Upper lobe of left lung (tissue), 6 donors: Measurements from ENCODE around the gene MCOLN3. TPM values are rescaled to one million over a fixed set of nuclear protein-coding genes. Genes with fewer than 3 reads are reported as not detected.

Source experiments
- ATAC-seq, 2 donors: fragments of 200-7000 bp; cut with Tn5 transposase; one replicate each; pipeline ENCODE4 v1.9.1; 2022; ENCODE audit warnings: mild to moderate bottlenecking in 2 of 2, moderate library complexity in 2 of 2; ENCODE audit not compliant: low FRiP score in 2 of 2
- DNase-seq, 2 donors: peaks; one replicate each; pipeline ENCODE4 v3.0.0-alpha.2; 2019 to 2020
- H3K27ac ChIP-seq, 4 donors: fragments of 200-600 bp; sonication (generic); one replicate each; pipeline ENCODE4 v1.5.1; 2016 to 2019
- H3K27me3 ChIP-seq, 4 donors: fragments of 200-600 bp; sonication (generic); one replicate each; pipeline ENCODE4 v1.5.1; 2017 to 2019
- H3K36me3 ChIP-seq, 4 donors: fragments of 200-600 bp; sonication (generic); one replicate each; pipeline ENCODE4 v1.5.1; 2016 to 2019
- H3K4me1 ChIP-seq, 4 donors: fragments of 200-600 bp; sonication (generic); one replicate each; pipeline ENCODE4 v1.5.1; 2018 to 2019
- H3K4me3 ChIP-seq, 4 donors: fragments of 200-600 bp; sonication (generic); one replicate each; pipeline ENCODE4 v1.5.1; 2017 to 2019; ENCODE audit warnings: mild to moderate bottlenecking in 2 of 4, moderate library complexity in 1 of 4
- H3K9me3 ChIP-seq, 4 donors: fragments of 200-600 bp; sonication (generic); one replicate each; pipeline ENCODE4 v1.5.1; 2018 to 2019
- CTCF ChIP-seq, 6 experiments: fragments of 450-650 bp in 4 of 6; fragments of 200-600 bp in 2 of 6; sonication (generic) in 2 of 6; IDR thresholded peaks; one replicate each; pipeline ENCODE4 v1.5.1; 2016 to 2019; ENCODE audit warnings: antibody characterized with exemption in 6 of 6
- EP300 ChIP-seq, 4 donors: sonication (generic); formaldehyde crosslinking; IDR thresholded peaks; one replicate each; pipeline ENCODE4 v1.5.1; 2017; ENCODE audit warnings: antibody characterized with exemption in 4 of 4, control low read depth in 2 of 4
- POLR2A ChIP-seq, 4 donors: fragments of 450-650 bp; IDR thresholded peaks; one replicate each; pipeline ENCODE4 v1.5.1; 2016 to 2017; ENCODE audit warnings: antibody characterized with exemption in 4 of 4, mild to moderate bottlenecking in 2 of 4
- POLR2AphosphoS5 ChIP-seq, 2 donors: sonication (generic); formaldehyde crosslinking; IDR thresholded peaks; one replicate each; pipeline ENCODE4 v1.5.1; 2017; ENCODE audit warnings: antibody characterized with exemption in 2 of 2
- WGBS, 2 donors: methylation state at CpG; one replicate each; pipeline ENCODE4 v1.1.5; 2017 to 2018; 5-methylcytosine and 5-hydroxymethylcytosine counted together
- total RNA-seq, 6 donors: library from RNA; depleted of rRNA in 4 of 6; stranded (reverse); fragments of >200 nt in 4 of 6; gene quantifications; one replicate each; pipeline versions ENCODE4 v1.1.0 to v1.2.1, GENCODE V29; 2016 to 2021
- donor health status: DM: no; HTN: no; CAD: no; lungs with moderate emphysema.
- donor health status: DM: no; HTN: yes; CAD: no; lungs with severe emphysema.

MCOLN3 gene
- total RNA-seq, 6 donors from 2014 or later: 5.5 to 18.9 (median 5.8) TPM

GRCh38 chr1:84973498-84974334 is 74.6 kb downstream of the MCOLN3 start:
- 68 to 77% methylated on average over 6 to 7 of the region's 7 CpGs for WGBS, 2 donors
- no peak for DNase-seq
- no peaks in the 10 kb centered on the region for H3K4me1 ChIP-seq

DNA sequence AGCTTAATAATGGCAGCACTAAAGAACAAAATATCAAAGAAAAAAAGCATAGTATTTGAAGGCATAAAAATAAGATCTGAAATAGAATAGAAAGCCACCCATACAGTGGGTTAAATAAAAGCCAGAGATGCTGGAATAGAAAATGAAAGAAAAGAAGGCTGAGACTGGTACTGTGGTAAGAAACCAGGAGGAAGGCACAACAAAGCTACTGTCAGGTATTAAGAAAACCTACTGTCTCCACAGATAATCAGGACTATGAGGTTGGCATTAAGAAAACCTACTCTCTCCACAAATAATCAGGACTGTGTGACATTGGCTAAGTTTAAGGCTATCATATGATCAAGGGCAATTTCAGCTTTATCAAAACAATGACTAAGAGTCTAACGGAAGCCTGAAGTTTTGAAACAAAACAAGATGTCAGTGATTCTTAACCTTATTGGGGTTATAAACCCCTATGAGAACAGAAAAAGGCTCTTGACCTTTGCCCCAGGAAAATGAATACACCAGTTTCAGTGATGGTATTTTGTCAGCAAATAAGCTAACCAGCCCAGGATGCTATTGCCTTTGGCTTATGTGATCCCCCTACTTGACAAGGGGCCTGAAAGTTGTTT is 75.8 kb downstream of the MCOLN3 start:
- no peaks in the 10 kb centered on the region for H3K27me3 ChIP-seq
- TF ChIP-seq EP300 (IDR thresholded peaks at IDR 0.05) (no peak), CTCF (IDR thresholded peaks at IDR 0.05) (no peak), POLR2AphosphoS5 (IDR thresholded peaks at IDR 0.05) (no peak), POLR2A (IDR thresholded peaks at IDR 0.05) (no peak)
- H3K36me3 ChIP-seq: no peaks in the 10 kb centered on the region
- no peak for DNase-seq
- H3K4me1 ChIP-seq: no peaks in the 10 kb centered on the region
- ATAC-seq: no peak
- no peaks in the 10 kb centered on the region for H3K9me3 ChIP-seq
- no peak overlapping the region for H3K27ac ChIP-seq
- H3K4me3 ChIP-seq: no peak overlapping the region
- 53 to 65% methylated on average over 1 of the region's 1 CpG for WGBS, 2 donors

More at GRCh38 chr1:84973498-84974334, 74.6 kb downstream of the MCOLN3 start:
- H3K9me3 ChIP-seq: no peaks in the 10 kb centered on the region
- H3K4me3 ChIP-seq: no peak overlapping the region
- no peak for ATAC-seq
- no peaks in the 10 kb centered on the region for H3K36me3 ChIP-seq
- H3K27ac ChIP-seq: no peak overlapping the region
- H3K27me3 ChIP-seq: no peaks in the 10 kb centered on the region
- no peak for TF ChIP-seq CTCF (IDR thresholded peaks at IDR 0.05)
- no peak for TF ChIP-seq EP300 (IDR thresholded peaks at IDR 0.05)
- no peak for TF ChIP-seq POLR2AphosphoS5 (IDR thresholded peaks at IDR 0.05)
- no peak for TF ChIP-seq POLR2A (IDR thresholded peaks at IDR 0.05)

- no peak for TF ChIP-seq CTCF (IDR thresholded peaks at IDR 0.05)
- no peak for TF ChIP-seq POLR2AphosphoS5 (IDR thresholded peaks at IDR 0.05)
- TF ChIP-seq POLR2A (IDR thresholded peaks at IDR 0.05): no peak
- no peak for TF ChIP-seq EP300 (IDR thresholded peaks at IDR 0.05)
- ATAC-seq (no peak), DNase-seq (no peak)
- H3K27ac ChIP-seq: no peak overlapping the region
- H3K4me3 ChIP-seq: no peak overlapping the region
- H3K4me1 ChIP-seq: no peaks in the 10 kb centered on the region
- no peaks in the 10 kb centered on the region for H3K9me3 ChIP-seq
- 79 to 88% methylated on average over 2 of the region's 2 CpGs for WGBS, 2 donors
- H3K36me3 ChIP-seq: no peaks in the 10 kb centered on the region
- H3K27me3 ChIP-seq: no peaks in the 10 kb centered on the region
Measured at GRCh38 chr1:84971957-84972356, 76.3 kb downstream of the MCOLN3 start.

DNA sequence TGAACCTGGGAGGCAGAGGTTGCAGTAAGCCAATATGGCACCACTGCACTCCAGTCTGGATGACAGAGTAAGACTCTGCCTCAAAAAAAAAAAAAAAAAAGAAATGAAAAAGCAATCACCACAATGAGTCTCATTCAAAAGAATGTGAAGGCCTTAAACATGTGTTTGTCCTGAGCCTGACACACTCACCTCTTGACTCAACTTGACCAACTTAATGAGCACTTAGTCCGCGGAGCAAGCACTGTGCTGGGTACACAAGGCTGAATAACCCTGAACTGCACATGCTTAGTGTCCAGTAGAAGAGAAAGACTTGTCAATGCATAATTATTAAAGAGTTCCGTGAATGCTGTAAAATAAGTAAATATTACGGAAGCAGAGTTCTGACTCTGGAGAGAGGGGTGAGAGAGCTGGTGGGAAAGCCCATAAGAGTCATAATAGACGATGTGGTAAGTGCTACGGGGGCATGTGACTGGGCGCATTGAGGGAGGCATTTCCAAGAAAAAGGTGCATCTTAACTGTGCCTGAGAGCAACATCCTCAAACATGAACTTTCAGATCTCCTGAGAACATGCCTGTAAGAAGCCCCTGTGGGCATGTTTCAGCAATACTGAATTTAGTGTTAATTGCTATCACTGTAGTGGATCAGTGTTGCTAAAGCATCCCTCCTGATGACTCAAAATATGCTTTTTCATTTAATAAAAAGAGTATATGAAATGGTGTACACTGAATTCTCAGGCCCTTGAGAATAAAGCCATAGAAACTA is 78.6 kb downstream of the MCOLN3 start:
- H3K4me1 ChIP-seq: no peaks in the 10 kb centered on the region
- H3K27me3 ChIP-seq: no peaks in the 10 kb centered on the region
- no peak overlapping the region for H3K4me3 ChIP-seq
- no peak for DNase-seq
- H3K36me3 ChIP-seq: no peaks in the 10 kb centered on the region
- 72 to 84% methylated on average over 7 of the region's 7 CpGs for WGBS, 2 donors
- H3K9me3 ChIP-seq: no peaks in the 10 kb centered on the region
- H3K27ac ChIP-seq: no peak overlapping the region
- TF ChIP-seq EP300 (IDR thresholded peaks at IDR 0.05) (no peak), POLR2AphosphoS5 (IDR thresholded peaks at IDR 0.05) (no peak)
- ATAC-seq: no peak

DNA sequence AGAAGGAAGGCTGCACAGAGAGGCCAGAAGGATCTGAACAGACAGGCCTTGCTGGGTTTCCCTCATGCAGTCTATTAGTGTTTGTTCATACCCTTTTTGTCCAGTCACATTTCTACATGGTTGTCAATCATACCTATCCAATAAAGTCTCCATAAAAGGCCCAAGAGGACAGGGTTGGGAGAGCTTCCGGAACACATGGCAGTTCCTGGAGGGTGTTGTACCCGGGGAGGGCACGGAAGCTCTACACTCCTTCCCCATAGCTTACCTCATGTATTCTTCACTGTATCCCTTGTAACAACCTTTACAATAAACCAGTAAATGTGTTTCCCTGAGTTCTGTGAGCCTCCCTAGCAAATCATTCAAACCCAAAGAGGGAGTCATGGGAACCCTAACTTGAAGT is 79.4 kb downstream of the MCOLN3 start:
- H3K4me3 ChIP-seq: no peak overlapping the region
- no peaks in the 10 kb centered on the region for H3K9me3 ChIP-seq
- H3K36me3 ChIP-seq: no peaks in the 10 kb centered on the region
- TF ChIP-seq EP300 (IDR thresholded peaks at IDR 0.05) (no peak), POLR2A (IDR thresholded peaks at IDR 0.05) (no peak), POLR2AphosphoS5 (IDR thresholded peaks at IDR 0.05) (no peak)
- no peak overlapping the region for H3K27ac ChIP-seq
- ATAC-seq: no peak
- H3K27me3 ChIP-seq: no peaks in the 10 kb centered on the region
- DNase-seq: no peak
- 98 to 100% methylated on average over 3 of the region's 3 CpGs for WGBS, 2 donors
- H3K4me1 ChIP-seq: no peaks in the 10 kb centered on the region
